ENCODE data around the gene KCNH4.

Gene KCNH4

GRCh38 chr17:42118545-42118944 is 62.4 kb downstream of the KCNH4 start:
- peaks cover 17% of the 10 kb centered on the region for H3K36me3 ChIP-seq (ENCODE audit: insufficient read depth, low read length)
- no peak overlapping the region for H3K4me3 ChIP-seq (ENCODE audit: low read length)
- H3K9me3 ChIP-seq (replicated peaks; ENCODE audit: low read length): no peaks in the 10 kb centered on the region
- no peak overlapping the region for H3K4me2 ChIP-seq (ENCODE audit: low read length)
- no peak overlapping the region for H3K9ac ChIP-seq (ENCODE audit: low read depth, low read length)
- H3K4me1 ChIP-seq (ENCODE audit: control insufficient read depth, insufficient read depth, low read length): peaks cover 6% of the 10 kb centered on the region
- H3K27me3 ChIP-seq (ENCODE audit: control insufficient read depth, insufficient read depth, low read length): no peaks in the 10 kb centered on the region

- Histone ChIP-seq H3K36me3 (ENCODE audit: insufficient read depth, low read length) (peaks cover 21% of the 10 kb centered on the region), H3K4me1 (ENCODE audit: control insufficient read depth, insufficient read depth, low read length) (peaks cover 8% of the 10 kb centered on the region), H3K9me3 (replicated peaks; ENCODE audit: low read length) (no peaks in the 10 kb centered on the region), H3K4me3 (ENCODE audit: low read length) (no peak overlapping the region), H3K4me2 (ENCODE audit: low read length) (no peak overlapping the region), H3K9ac (ENCODE audit: low read depth, low read length) (no peak overlapping the region), H3K27me3 (ENCODE audit: control insufficient read depth, insufficient read depth, low read length) (no peaks in the 10 kb centered on the region)
Measured at GRCh38 chr17:42118126-42118510, 62.8 kb downstream of the KCNH4 start.

GRCh38 chr17:42117397-42118125 is 63.4 kb downstream of the KCNH4 start:
- Histone ChIP-seq H3K36me3 (ENCODE audit: insufficient read depth, low read length) (peaks cover 18% of the 10 kb centered on the region), H3K4me1 (ENCODE audit: control insufficient read depth, insufficient read depth, low read length) (peaks cover 12% of the 10 kb centered on the region), H3K4me3 (ENCODE audit: low read length) (no peak overlapping the region), H3K9me3 (replicated peaks; ENCODE audit: low read length) (no peaks in the 10 kb centered on the region), H3K9ac (ENCODE audit: low read depth, low read length) (no peak overlapping the region), H3K27me3 (ENCODE audit: control insufficient read depth, insufficient read depth, low read length) (no peaks in the 10 kb centered on the region), H3K4me2 (ENCODE audit: low read length) (no peak overlapping the region)

GRCh38 chr17:42116705-42117396 is 64.1 kb downstream of the KCNH4 start:
- peaks cover 15% of the 10 kb centered on the region for H3K4me1 ChIP-seq (ENCODE audit: control insufficient read depth, insufficient read depth, low read length)
- peaks cover 18% of the 10 kb centered on the region for H3K36me3 ChIP-seq (ENCODE audit: insufficient read depth, low read length)
- no peak overlapping the region for H3K9ac ChIP-seq (ENCODE audit: low read depth, low read length)

GRCh38 chr17:42114118-42114517 is 66.8 kb downstream of the KCNH4 start:
- Histone ChIP-seq H3K4me2 (ENCODE audit: low read length) (no peak overlapping the region), H3K4me3 (ENCODE audit: low read length) (no peak overlapping the region), H3K27me3 (ENCODE audit: control insufficient read depth, insufficient read depth, low read length) (no peaks in the 10 kb centered on the region), H3K4me1 (ENCODE audit: control insufficient read depth, insufficient read depth, low read length) (peaks cover 17% of the 10 kb centered on the region), H3K9ac (ENCODE audit: low read depth, low read length) (no peak overlapping the region), H3K36me3 (ENCODE audit: insufficient read depth, low read length) (peaks cover 18% of the 10 kb centered on the region), H3K9me3 (replicated peaks; ENCODE audit: low read length) (no peaks in the 10 kb centered on the region)

More at GRCh38 chr17:42116705-42117396, 64.1 kb downstream of the KCNH4 start:
- H3K4me2 ChIP-seq (ENCODE audit: low read length): no peak overlapping the region
- no peak overlapping the region for H3K4me3 ChIP-seq (ENCODE audit: low read length)
- no peaks in the 10 kb centered on the region for H3K9me3 ChIP-seq (replicated peaks; ENCODE audit: low read length)
- no peaks in the 10 kb centered on the region for H3K27me3 ChIP-seq (ENCODE audit: control insufficient read depth, insufficient read depth, low read length)

GRCh38 chr17:42113293-42114069 is 67.5 kb downstream of the KCNH4 start:
- peaks cover 17% of the 10 kb centered on the region for H3K4me1 ChIP-seq (ENCODE audit: control insufficient read depth, insufficient read depth, low read length)
- H3K4me3 ChIP-seq (ENCODE audit: low read length): no peak overlapping the region
- peak overlapping the region; percentile 77 for H3K9ac ChIP-seq (ENCODE audit: low read depth, low read length)

GRCh38 chr17:42112552-42113176 is 68.3 kb downstream of the KCNH4 start, which contains the start of gene DHX58:
Gene DHX58, minus strand, starts transcription at chr17:42112714. Its CDS starts 822 bp downstream, at chr17:42111892.
- H3K4me3 ChIP-seq (ENCODE audit: low read length): peak within 1 kb of the TSS; percentile 73
- peak within 1 kb of the TSS; percentile 77 for H3K9ac ChIP-seq (ENCODE audit: low read depth, low read length)
- H3K4me1 ChIP-seq (ENCODE audit: control insufficient read depth, insufficient read depth, low read length): peaks cover 17% of the 10 kb centered on the region

More at GRCh38 chr17:42113293-42114069, 67.5 kb downstream of the KCNH4 start:
- H3K36me3 ChIP-seq (ENCODE audit: insufficient read depth, low read length): peaks cover 17% of the 10 kb centered on the region
- peak overlapping the region; percentile 91 for H3K4me2 ChIP-seq (ENCODE audit: low read length)
- no peaks in the 10 kb centered on the region for H3K9me3 ChIP-seq (replicated peaks; ENCODE audit: low read length)
- H3K27me3 ChIP-seq (ENCODE audit: control insufficient read depth, insufficient read depth, low read length): no peaks in the 10 kb centered on the region

GRCh38 chr17:42111871-42112551 is 68.9 kb downstream of the KCNH4 start:
- Histone ChIP-seq H3K9ac (ENCODE audit: low read depth, low read length) (peak overlapping the region; percentile 77), H3K4me3 (ENCODE audit: low read length) (peak overlapping the region; percentile 73), H3K27me3 (ENCODE audit: control insufficient read depth, insufficient read depth, low read length) (no peaks in the 10 kb centered on the region), H3K4me1 (ENCODE audit: control insufficient read depth, insufficient read depth, low read length) (peaks cover 17% of the 10 kb centered on the region), H3K4me2 (ENCODE audit: low read length) (peak overlapping the region; percentile 91), H3K36me3 (ENCODE audit: insufficient read depth, low read length) (peaks cover 7% of the 10 kb centered on the region), H3K9me3 (replicated peaks; ENCODE audit: low read length) (no peaks in the 10 kb centered on the region)

More at GRCh38 chr17:42112552-42113176, 68.3 kb downstream of the KCNH4 start, which contains the start of gene DHX58:
- Histone ChIP-seq H3K4me2 (ENCODE audit: low read length) (peak within 1 kb of the TSS; percentile 91), H3K9me3 (replicated peaks; ENCODE audit: low read length) (no peaks in the 10 kb centered on the region), H3K36me3 (ENCODE audit: insufficient read depth, low read length) (peaks cover 14% of the 10 kb centered on the region), H3K27me3 (ENCODE audit: control insufficient read depth, insufficient read depth, low read length) (no peaks in the 10 kb centered on the region)

- Histone ChIP-seq H3K36me3 (ENCODE audit: insufficient read depth, low read length) (peaks cover 5% of the 10 kb centered on the region), H3K4me2 (ENCODE audit: low read length) (peak overlapping the region; percentile 91), H3K9ac (ENCODE audit: low read depth, low read length) (no peak overlapping the region), H3K4me3 (ENCODE audit: low read length) (peak overlapping the region; percentile 73), H3K27me3 (ENCODE audit: control insufficient read depth, insufficient read depth, low read length) (no peaks in the 10 kb centered on the region), H3K9me3 (replicated peaks; ENCODE audit: low read length) (no peaks in the 10 kb centered on the region), H3K4me1 (ENCODE audit: control insufficient read depth, insufficient read depth, low read length) (peaks cover 17% of the 10 kb centered on the region)
Measured at GRCh38 chr17:42111265-42111636, 69.7 kb downstream of the KCNH4 start.

GRCh38 chr17:42110301-42111264 is 70.4 kb downstream of the KCNH4 start:
- H3K36me3 ChIP-seq (ENCODE audit: insufficient read depth, low read length): peaks cover 5% of the 10 kb centered on the region
- H3K9me3 ChIP-seq (replicated peaks; ENCODE audit: low read length): no peaks in the 10 kb centered on the region
- H3K27me3 ChIP-seq (ENCODE audit: control insufficient read depth, insufficient read depth, low read length): no peaks in the 10 kb centered on the region
- H3K4me3 ChIP-seq (ENCODE audit: low read length): no peak overlapping the region
- peaks cover 17% of the 10 kb centered on the region for H3K4me1 ChIP-seq (ENCODE audit: control insufficient read depth, insufficient read depth, low read length)
- no peak overlapping the region for H3K9ac ChIP-seq (ENCODE audit: low read depth, low read length)
- H3K4me2 ChIP-seq (ENCODE audit: low read length): no peak overlapping the region
